Prostate gland (tissue), 2 donors: ENCODE measurements around the gene BET1. TPM values are rescaled to one million over a fixed set of nuclear protein-coding genes. Genes with fewer than 3 reads are reported as not detected.

Experiments used
- DNase-seq: peaks from one replicate; pipeline ENCODE4 v3.0.0-alpha.2; 2019; ENCODE audit warnings: low spot score
- H3K27ac ChIP-seq, 2 donors: fragments of 200-600 bp; sonication (generic); 2 replicates each; pipeline ENCODE4 v1.5.1; 2017 to 2019
- H3K27me3 ChIP-seq: fragments of 200-600 bp; sonication (generic); replicated peaks from 2 replicates; pipeline ENCODE4 v1.5.1; 2019; ENCODE audit not compliant: insufficient read depth
- H3K36me3 ChIP-seq, 2 donors: fragments of 200-600 bp; sonication (generic); 1 replicate in 1 of 2; 2 replicates in 1 of 2; pipeline versions ENCODE4 v1.5.1 to v1.8.1; 2017 to 2019
- H3K4me1 ChIP-seq: fragments of 200-600 bp; sonication (generic); replicated peaks from 2 replicates; pipeline ENCODE4 v1.5.1; 2019
- H3K4me3 ChIP-seq, 2 donors: fragments of 200-600 bp; sonication (generic); 2 replicates each; pipeline ENCODE4 v1.5.1; 2017 to 2019
- H3K9me3 ChIP-seq: fragments of 200-600 bp; sonication (generic); 2 replicates; pipeline ENCODE4 v1.5.1; 2017
- POLR2A ChIP-seq: fragments of 450-650 bp; IDR thresholded peaks from one replicate; pipeline ENCODE4 v1.6.1; 2016; ENCODE audit warnings: antibody characterized with exemption, mild to moderate bottlenecking
- POLR2AphosphoS5 ChIP-seq: sonication (generic); formaldehyde crosslinking; IDR thresholded peaks from one replicate; pipeline ENCODE4 v1.6.1; 2017; ENCODE audit warnings: antibody characterized with exemption
- WGBS: methylation state at CpG from one replicate; pipeline ENCODE4 v1.1.5; 2018; 5-methylcytosine and 5-hydroxymethylcytosine counted together
- intact Hi-C: fragments of 100-400 bp; cut with DNase I; formaldehyde crosslinking; loops from one replicate; pipeline ENCODE4 v1.14.2; 2022
- total RNA-seq, 2 donors: library from RNA; depleted of rRNA; stranded (reverse); fragments of >200 nt; gene quantifications; one replicate each; pipeline ENCODE4 v1.1.0, GENCODE V29; 2016
- TF ChIP-seq, protein P1 (sequence below), 4 experiments: fragments of 200-600 bp in 2 of 4; fragments of 450-650 bp in 2 of 4; sonication (generic) in 2 of 4; IDR thresholded peaks; 1 replicate in 3 of 4; 2 replicates in 1 of 4; pipeline ENCODE4 v1.5.1; 2016 to 2019; ENCODE audit warnings: antibody characterized with exemption in 4 of 4, mild to moderate bottlenecking in 2 of 4, moderate library complexity in 2 of 4

Gene BET1
- total RNA-seq, 2 donors from 2014 or later, result 18.0 to 25.1 TPM

- DNase-seq, result no peak
- TF ChIP-seq POLR2AphosphoS5, result no peak
- TF ChIP-seq, protein P1, sequence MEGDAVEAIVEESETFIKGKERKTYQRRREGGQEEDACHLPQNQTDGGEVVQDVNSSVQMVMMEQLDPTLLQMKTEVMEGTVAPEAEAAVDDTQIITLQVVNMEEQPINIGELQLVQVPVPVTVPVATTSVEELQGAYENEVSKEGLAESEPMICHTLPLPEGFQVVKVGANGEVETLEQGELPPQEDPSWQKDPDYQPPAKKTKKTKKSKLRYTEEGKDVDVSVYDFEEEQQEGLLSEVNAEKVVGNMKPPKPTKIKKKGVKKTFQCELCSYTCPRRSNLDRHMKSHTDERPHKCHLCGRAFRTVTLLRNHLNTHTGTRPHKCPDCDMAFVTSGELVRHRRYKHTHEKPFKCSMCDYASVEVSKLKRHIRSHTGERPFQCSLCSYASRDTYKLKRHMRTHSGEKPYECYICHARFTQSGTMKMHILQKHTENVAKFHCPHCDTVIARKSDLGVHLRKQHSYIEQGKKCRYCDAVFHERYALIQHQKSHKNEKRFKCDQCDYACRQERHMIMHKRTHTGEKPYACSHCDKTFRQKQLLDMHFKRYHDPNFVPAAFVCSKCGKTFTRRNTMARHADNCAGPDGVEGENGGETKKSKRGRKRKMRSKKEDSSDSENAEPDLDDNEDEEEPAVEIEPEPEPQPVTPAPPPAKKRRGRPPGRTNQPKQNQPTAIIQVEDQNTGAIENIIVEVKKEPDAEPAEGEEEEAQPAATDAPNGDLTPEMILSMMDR (IDR thresholded peaks at IDR 0.05), result no peak
- no peak for TF ChIP-seq POLR2A
- Histone ChIP-seq H3K9me3 (no peaks in the 10 kb centered on the region), H3K27ac (no peak overlapping the region), H3K4me3 (no peak overlapping the region), H3K27me3 (no peaks in the 10 kb centered on the region), H3K36me3 (no peaks in the 10 kb centered on the region), H3K4me1 (no peaks in the 10 kb centered on the region)
- intact Hi-C loops, result no loop called here
- 67% methylated on average over 1 of the region's 1 CpG for WGBS
Observed at GRCh38 chr7:94043299-94043698, 39.1 kb upstream of the BET1 start.

DNA sequence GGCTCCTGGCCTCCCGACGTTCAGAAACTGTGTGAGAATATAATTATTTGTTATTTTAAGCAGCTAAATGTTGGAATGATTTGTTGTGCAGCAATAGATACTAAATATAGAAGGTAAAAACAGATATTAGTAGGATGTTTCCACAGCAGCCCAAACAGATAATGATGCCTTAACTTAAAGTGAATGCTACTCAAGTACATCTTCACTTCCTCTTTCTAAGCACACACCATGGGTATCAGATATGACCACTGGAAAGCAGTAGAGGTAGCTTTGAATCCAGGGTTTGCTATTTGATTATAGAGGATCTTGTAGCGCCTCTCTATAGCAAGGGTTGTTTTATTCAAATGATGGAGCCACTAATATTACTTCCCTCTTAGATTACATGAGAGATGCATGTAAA lies 38.2 kb upstream of the BET1 start:
- Histone ChIP-seq H3K4me1 (no peaks in the 10 kb centered on the region), H3K9me3 (no peaks in the 10 kb centered on the region), H3K36me3 (no peaks in the 10 kb centered on the region), H3K27me3 (no peaks in the 10 kb centered on the region), H3K4me3 (no peak overlapping the region), H3K27ac (no peak overlapping the region)
- TF ChIP-seq, protein P1 (IDR thresholded peaks at IDR 0.05), result no peak
- TF ChIP-seq POLR2AphosphoS5 (no peak), POLR2A (no peak)
- DNase-seq, result no peak
- 79% methylated on average over 3 of the region's 3 CpGs for WGBS
- intact Hi-C loops, result no loop called here

- no peak for DNase-seq
- TF ChIP-seq, protein P1 (IDR thresholded peaks at IDR 0.05), result no peak
- TF ChIP-seq POLR2AphosphoS5 (no peak), POLR2A (no peak)
- intact Hi-C loops, result no loop called here
- no peaks in the 10 kb centered on the region for H3K9me3 ChIP-seq
- no peaks in the 10 kb centered on the region for H3K36me3 ChIP-seq
- H3K27me3 ChIP-seq, result no peaks in the 10 kb centered on the region
- no peak overlapping the region for H3K27ac ChIP-seq
- H3K4me3 ChIP-seq, result no peak overlapping the region
- H3K4me1 ChIP-seq, result no peaks in the 10 kb centered on the region
Observed at GRCh38 chr7:94041529-94041928, 37.4 kb upstream of the BET1 start.

- 17% methylated on average over 2 of the region's 2 CpGs for WGBS
- no peak for DNase-seq
- H3K9me3 ChIP-seq, result no peaks in the 10 kb centered on the region
- no peak overlapping the region for H3K4me3 ChIP-seq
- no peaks in the 10 kb centered on the region for H3K36me3 ChIP-seq
- no peak overlapping the region for H3K27ac ChIP-seq
- H3K4me1 ChIP-seq, result no peaks in the 10 kb centered on the region
- TF ChIP-seq, protein P1 (IDR thresholded peaks at IDR 0.05), result no peak
- TF ChIP-seq POLR2AphosphoS5 (no peak), POLR2A (no peak)
- no peaks in the 10 kb centered on the region for H3K27me3 ChIP-seq
- intact Hi-C loops, result no loop called here
Observed at GRCh38 chr7:94040254-94040653, 36.1 kb upstream of the BET1 start.

- no peak for DNase-seq
- TF ChIP-seq, protein P1 (IDR thresholded peaks at IDR 0.05), result no peak
- TF ChIP-seq POLR2AphosphoS5, result no peak
- TF ChIP-seq POLR2A, result no peak
- H3K27ac ChIP-seq, result no peak overlapping the region
- no peaks in the 10 kb centered on the region for H3K36me3 ChIP-seq
- no peak overlapping the region for H3K4me3 ChIP-seq
- intact Hi-C loops, result no loop called here
- H3K27me3 ChIP-seq, result no peaks in the 10 kb centered on the region
- H3K9me3 ChIP-seq, result no peaks in the 10 kb centered on the region
- no peaks in the 10 kb centered on the region for H3K4me1 ChIP-seq
- WGBS, result 67% methylated on average over 9 of the region's 9 CpGs
Observed at GRCh38 chr7:94039368-94040035, 35.3 kb upstream of the BET1 start.
